ENCODE results near the gene CHMP1A. TPM values are rescaled to one million over a fixed set of nuclear protein-coding genes. Genes with fewer than 3 reads are reported as not detected.

CHMP1A gene
- total RNA-seq, 1 experiment from 2014 or later: 132 TPM

DNA sequence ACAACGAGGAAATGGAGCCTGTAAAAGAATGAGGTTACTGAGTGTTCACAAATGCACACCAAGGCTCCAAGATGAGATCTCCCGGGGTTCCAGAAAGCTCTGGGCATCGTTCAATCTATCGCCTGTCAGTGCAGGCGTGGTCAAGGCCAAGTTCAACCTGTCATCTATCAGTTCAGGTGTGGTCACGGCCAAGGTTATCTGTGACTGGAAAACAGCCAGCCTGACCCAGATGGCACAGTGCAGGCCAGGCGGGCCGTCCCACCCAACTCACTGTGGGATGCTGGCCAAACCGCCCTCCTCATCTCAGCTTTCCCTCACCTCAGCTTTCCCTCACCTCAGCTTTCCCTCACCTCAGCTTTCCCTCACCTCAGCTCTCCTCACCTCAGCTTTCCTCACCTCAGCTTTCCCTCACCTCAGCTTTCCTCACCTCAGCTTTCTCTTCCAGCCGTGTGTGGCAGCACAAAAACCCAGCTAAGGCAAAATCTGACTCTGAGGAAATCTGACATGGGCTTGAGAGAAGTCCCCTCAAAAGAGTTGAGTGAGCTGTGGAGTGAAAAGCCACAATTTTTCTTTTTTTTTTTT lies 2.4 kb downstream of the CHMP1A start:
- intact Hi-C loops (cut with micrococcal nuclease; ENCODE audit: unreplicated experiment): no loop called here
- Mint-ChIP-seq H3K27me3 (ENCODE audit: unreplicated experiment) (no peaks in the 10 kb centered on the region), H3K36me3 (ENCODE audit: insufficient read depth, unreplicated experiment) (peaks cover 79% of the 10 kb centered on the region), H3K27ac (ENCODE audit: unreplicated experiment) (no peak overlapping the region), H3K4me3 (ENCODE audit: low read depth, unreplicated experiment) (no peak overlapping the region), H3K9me3 (ENCODE audit: low read depth, unreplicated experiment) (no peaks in the 10 kb centered on the region), H3K4me1 (ENCODE audit: low read depth, unreplicated experiment) (peaks cover 20% of the 10 kb centered on the region)
- no peak for TF ChIP-seq CTCF (IDR thresholded peaks at IDR 0.05; ENCODE audit: unreplicated experiment)
- no TSS peak for BruUV-seq (replicated peaks)
- DNase-seq: no peak
- CTCF ChIA-PET: interaction anchor here (0.6 to 0.7 kb wide), 3 partner anchors 10 to 1167 kb away, joined by 3 to 12 read pairs (median 4); no protein-coding TSS in a partner anchor

DNA sequence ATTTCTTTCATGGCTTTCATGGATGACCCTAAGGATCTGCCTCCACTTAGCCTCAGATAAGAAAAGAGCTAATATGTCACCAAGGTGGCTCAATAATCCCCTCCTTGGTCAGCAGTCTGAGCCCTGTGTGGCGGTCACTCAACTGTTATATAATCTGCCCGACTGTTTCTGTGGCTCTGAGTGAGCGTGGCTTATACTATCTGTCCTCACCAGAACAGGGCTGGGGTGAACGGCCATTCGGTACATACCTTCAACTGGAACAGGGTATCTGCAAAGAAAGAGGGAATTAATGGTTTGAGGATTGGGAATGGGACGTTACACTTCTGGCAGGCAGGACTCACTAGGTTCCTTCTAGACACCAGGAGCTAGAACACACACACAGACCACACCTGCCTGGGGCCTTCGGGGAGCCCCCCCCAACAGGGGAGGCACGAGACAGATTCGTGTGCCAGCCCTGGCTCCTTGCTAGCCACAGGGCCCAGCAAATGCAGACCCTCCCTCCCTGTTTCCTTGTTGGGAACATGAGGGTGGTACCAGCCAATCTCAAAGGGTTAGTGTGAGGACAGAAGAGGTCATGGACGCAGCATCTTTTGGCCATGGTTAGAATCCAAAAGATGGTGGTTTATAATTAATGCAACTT lies 3.7 kb downstream of the CHMP1A start:
- H3K27ac Mint-ChIP-seq (ENCODE audit: unreplicated experiment): no peak overlapping the region
- CTCF ChIA-PET: interaction anchor here (0.7 to 0.9 kb wide), 3 partner anchors 28 to 88 kb away, joined by 3 to 6 read pairs (median 3); no protein-coding TSS in a partner anchor

GRCh38 chr16:89651584-89651983 lies 5.9 kb downstream of the CHMP1A start:
- Mint-ChIP-seq H3K4me1 (ENCODE audit: low read depth, unreplicated experiment) (peaks cover 7% of the 10 kb centered on the region), H3K27me3 (ENCODE audit: unreplicated experiment) (no peaks in the 10 kb centered on the region), H3K27ac (ENCODE audit: unreplicated experiment) (no peak overlapping the region), H3K9me3 (ENCODE audit: low read depth, unreplicated experiment) (no peaks in the 10 kb centered on the region), H3K4me3 (ENCODE audit: low read depth, unreplicated experiment) (no peak overlapping the region), H3K36me3 (ENCODE audit: insufficient read depth, unreplicated experiment) (peaks cover 60% of the 10 kb centered on the region)
- no peak for TF ChIP-seq CTCF (IDR thresholded peaks at IDR 0.05; ENCODE audit: unreplicated experiment)
- DNase-seq: no peak
- intact Hi-C loops (cut with micrococcal nuclease; ENCODE audit: unreplicated experiment): no loop called here
- BruUV-seq (replicated peaks): no TSS peak
- CTCF ChIA-PET: no interaction called here

More for the DNA sequence above, 3.7 kb downstream of the CHMP1A start:
- Mint-ChIP-seq H3K27me3 (ENCODE audit: unreplicated experiment) (no peaks in the 10 kb centered on the region), H3K36me3 (ENCODE audit: insufficient read depth, unreplicated experiment) (peaks cover 73% of the 10 kb centered on the region), H3K9me3 (ENCODE audit: low read depth, unreplicated experiment) (no peaks in the 10 kb centered on the region), H3K4me1 (ENCODE audit: low read depth, unreplicated experiment) (peaks cover 17% of the 10 kb centered on the region), H3K4me3 (ENCODE audit: low read depth, unreplicated experiment) (no peak overlapping the region)
- intact Hi-C loops (cut with micrococcal nuclease; ENCODE audit: unreplicated experiment): no loop called here
- TF ChIP-seq CTCF (IDR thresholded peaks at IDR 0.05; ENCODE audit: unreplicated experiment): no peak
- no TSS peak for BruUV-seq (replicated peaks)
- no peak for DNase-seq

GRCh38 chr16:89646906-89647305 lies 10.6 kb downstream of the CHMP1A start:
- TF ChIP-seq CTCF (IDR thresholded peaks at IDR 0.05; ENCODE audit: unreplicated experiment): no peak
- no peak for DNase-seq
- Mint-ChIP-seq H3K27ac (ENCODE audit: unreplicated experiment) (no peak overlapping the region), H3K9me3 (ENCODE audit: low read depth, unreplicated experiment) (no peaks in the 10 kb centered on the region), H3K27me3 (ENCODE audit: unreplicated experiment) (peaks cover 2% of the 10 kb centered on the region), H3K4me1 (ENCODE audit: low read depth, unreplicated experiment) (no peaks in the 10 kb centered on the region), H3K4me3 (ENCODE audit: low read depth, unreplicated experiment) (no peak overlapping the region), H3K36me3 (ENCODE audit: insufficient read depth, unreplicated experiment) (peaks cover 57% of the 10 kb centered on the region)
- BruUV-seq (replicated peaks): no TSS peak
- CTCF ChIA-PET: no interaction called here
- intact Hi-C loops (cut with micrococcal nuclease; ENCODE audit: unreplicated experiment): no loop called here
